Loucy (cell line): ENCODE results near the gene EIF5A.

ENCODE experiments used
- CTCF ChIP-seq: fragments of 200-600 bp; sonication (generic); conservative IDR thresholded peaks from 2 replicates; pipeline ENCODE4 v1.5.1; 2014; ENCODE audit warnings: mild to moderate bottlenecking, antibody characterized with exemption, low read length
- EZH2phosphoT487 ChIP-seq: fragments of 200-600 bp; IDR thresholded peaks from 2 replicates; pipeline ENCODE4 v1.6.1; 2018; ENCODE audit warnings: antibody characterized with exemption, mild to moderate bottlenecking, moderate library complexity, borderline replicate concordance

- TF ChIP-seq CTCF (no peak), EZH2phosphoT487 (no peak)
Observed at GRCh38 chr17:7343250-7343649, 35.8 kb downstream of the EIF5A start.
